K562 (cell line): ENCODE results near the gene TRNP1. TPM values are rescaled to one million over a fixed set of nuclear protein-coding genes. Genes with fewer than 3 reads are reported as not detected.
A peak's percentile ranks its signal among the peaks of the same experiment; 100 is the strongest.

Experiments
- ATAC-seq: fragments of 200-7000 bp; cut with Tn5 transposase; 3 replicates; pipeline ENCODE4 v1.9.1; 2020; ENCODE audit warnings: moderate library complexity
- BruUV-seq: library from RNA; stranded (reverse); fragments of 400-500 nt; replicated peaks from 2 replicates; lab custom pipeline; 2021; lab: Mats Ljungman, UMichigan
- CTCF ChIA-PET: fragments of 300-600 bp; formaldehyde crosslinking; extraction: SDS; loops from one replicate; lab custom pipeline; 2021; ENCODE audit warnings: low intra/inter-chr PET ratio; lab: Yijun Ruan, JAX
- POLR2A ChIA-PET: fragments of 300-600, 350-650 bp; sonication (Branson Sonifier 250); formaldehyde crosslinking; extraction: SDS; loops from one replicate; lab custom pipeline; 2021; ENCODE audit warnings: antibody characterized with exemption, inconsistent platforms; lab: Yijun Ruan, JAX
- DNase-seq, 4 experiments: peaks; one replicate each; pipeline versions ENCODE4 v3.0.0 to v3.0.0-alpha.2; 2011 to 2018; ENCODE audit warnings: low spot score in 3 of 4, mixed read lengths in 3 of 4; ENCODE audit errors: extremely low read depth in 1 of 4
- FAIRE-seq: peaks from 2 replicates; lab custom pipeline; 2011; peaks lifted over from hg19 to GRCh38; lab: Jason Lieb, UNC
- H2AFZ ChIP-seq: 2 replicates; pipeline ENCODE4 v1.6.0; 2011; ENCODE audit warnings: low read depth, low read length, control low read depth, inconsistent platforms
- H3K27ac ChIP-seq: fragments of 200-600 bp; 3 replicates; pipeline ENCODE4 v1.8.0; 2011; ENCODE audit warnings: low read depth, mild to moderate bottlenecking, control low read depth, inconsistent platforms, low read length, moderate library complexity, mixed read lengths; ENCODE audit errors: extremely low read depth
- H3K27me3 ChIP-seq, 2 experiments: fragments of 300-600 bp in 1 of 2; 2 replicates in 1 of 2; 3 replicates in 1 of 2; pipeline versions ENCODE4 v1.6.0 to v1.8.0; 2011; ENCODE audit warnings: inconsistent platforms in 2 of 2, low read length in 2 of 2, mild to moderate bottlenecking in 1 of 2, mixed read lengths in 1 of 2, moderate library complexity in 1 of 2; ENCODE audit not compliant: control insufficient read depth in 2 of 2, insufficient read depth in 2 of 2
- H3K36me3 ChIP-seq: fragments of 300-600 bp; 3 replicates; pipeline ENCODE4 v1.8.0; 2011; ENCODE audit warnings: mild to moderate bottlenecking, low read length, inconsistent platforms; ENCODE audit not compliant: control insufficient read depth, insufficient read depth
- H3K4me1 ChIP-seq, 2 experiments: fragments of 200-600 bp in 1 of 2; replicated peaks in 1 of 2; 2 replicates in 1 of 2; 3 replicates in 1 of 2; pipeline versions ENCODE4 v1.5.1 to v1.8.0; 2011; ENCODE audit warnings: inconsistent platforms in 2 of 2, low read length in 2 of 2, mild to moderate bottlenecking in 1 of 2, mixed read lengths in 1 of 2, moderate library complexity in 1 of 2; ENCODE audit not compliant: control insufficient read depth in 2 of 2, insufficient read depth in 2 of 2
- H3K4me2 ChIP-seq: 2 replicates; pipeline ENCODE4 v1.6.1; 2011; ENCODE audit warnings: low read length, control low read depth, inconsistent platforms, mixed read lengths; ENCODE audit not compliant: insufficient read depth
- H3K4me3 ChIP-seq: fragments of 200-600 bp; sonication (generic), shearing (Covaris generic); 2 replicates; pipeline ENCODE4 v1.5.1; 2016; ENCODE audit warnings: control low read depth, inconsistent platforms
- H3K79me2 ChIP-seq: fragments of 200-600 bp; 3 replicates; pipeline ENCODE4 v1.8.0; 2011; ENCODE audit warnings: low read length, inconsistent platforms; ENCODE audit not compliant: control insufficient read depth, insufficient read depth
- H3K9ac ChIP-seq, 2 experiments: 2 replicates each; pipeline versions ENCODE4 v1.6.0 to v1.6.1; 2011; ENCODE audit warnings: low read depth in 2 of 2, low read length in 2 of 2, control low read depth in 1 of 2, inconsistent platforms in 1 of 2, mild to moderate bottlenecking in 1 of 2, mixed read lengths in 1 of 2; ENCODE audit not compliant: insufficient read depth in 1 of 2
- H3K9me1 ChIP-seq: one replicate; pipeline ENCODE4 v1.6.0; 2011; ENCODE audit warnings: inconsistent platforms, mild to moderate bottlenecking, low read length, moderate library complexity; ENCODE audit not compliant: control insufficient read depth, insufficient read depth
- H3K9me3 ChIP-seq: replicated peaks from 2 replicates; pipeline ENCODE4 v1.5.1; 2011; ENCODE audit warnings: low read depth, low read length, inconsistent platforms; ENCODE audit not compliant: control insufficient read depth, insufficient read depth
- H4K20me1 ChIP-seq: replicated peaks from 2 replicates; pipeline ENCODE4 v1.6.1; 2011; ENCODE audit warnings: low read length, inconsistent platforms, mixed read lengths; ENCODE audit not compliant: control insufficient read depth, insufficient read depth
- CEBPB ChIP-seq: fragments of 450-650 bp; IDR thresholded peaks from 2 replicates; pipeline ENCODE4 v1.6.1; 2016; ENCODE audit warnings: missing genetic modification characterization, missing compliant biosample characterization
- CEBPG ChIP-seq, 3 experiments: fragments of 200-800 bp in 1 of 3; sonication (Bioruptor generic) in 1 of 3; sonication (generic) in 1 of 3; formaldehyde crosslinking in 1 of 3; IDR thresholded peaks in 2 of 3; conservative IDR thresholded peaks in 1 of 3; 2 replicates each; pipeline versions ENCODE4 v1.6.1 to v1.8.0; 2016 to 2022; ENCODE audit warnings: missing compliant biosample characterization in 2 of 3, missing genetic modification characterization in 2 of 3, mild to moderate bottlenecking in 1 of 3, missing genetic modification reagents in 1 of 3
- FOXJ2 ChIP-seq: fragments of 200-800 bp; sonication (Bioruptor generic); IDR thresholded peaks from 2 replicates; pipeline ENCODE4 v1.6.1; 2016; ENCODE audit warnings: missing genetic modification characterization, missing compliant biosample characterization
- GTF2F1 ChIP-seq: IDR thresholded peaks from 2 replicates; pipeline ENCODE4 v1.6.1; 2011; ENCODE audit warnings: low read depth, low read length, improper control_type of control experiment
- PRDM10 ChIP-seq: fragments of 450-650 bp; IDR thresholded peaks from 2 replicates; pipeline ENCODE4 v1.6.1; 2018; ENCODE audit not compliant: partially characterized antibody
- SMARCA4 ChIP-seq: fragments of 450-650 bp; IDR thresholded peaks from 2 replicates; pipeline ENCODE4 v1.6.1; 2016
- ZNF589 ChIP-seq: fragments of 200-800 bp; sonication (Bioruptor generic); IDR thresholded peaks from 2 replicates; pipeline ENCODE4 v1.6.1; 2016; ENCODE audit warnings: low read depth, missing genetic modification characterization, missing compliant biosample characterization
- WGBS: fragments of 100-300 bp; shearing (Covaris generic); methylation state at CpG from one replicate; pipeline ENCODE4 v1.1.6; 2016; ENCODE audit warnings: low coverage, mixed read lengths; ENCODE audit not compliant: insufficient coverage; ENCODE audit errors: missing lambda C conversion rate; 5-methylcytosine and 5-hydroxymethylcytosine counted together
- in situ Hi-C: fragments of 300-500 bp; cut with MboI; formaldehyde crosslinking; loops from 4 replicates; pipeline ENCODE4 v1.15.0; 2018; ENCODE audit warnings: inconsistent platforms, mixed read lengths
- intact Hi-C: fragments of 100-400 bp; cut with micrococcal nuclease; formaldehyde crosslinking; loops from 2 replicates; pipeline ENCODE4 v1.14.2; 2022
- polyA plus RNA-seq, 8 experiments: library from polyadenylated mRNA; depleted of rRNA in 4 of 8; stranded (reverse) in 5 of 8; unstranded in 3 of 8; fragments of >200 nt; fragmentation: Nextera tagmentation in 2 of 8; fragmentation: Illumina TruSeq in 1 of 8; extraction: Ambion mirVana in 2 of 8; extraction: Trizol in 1 of 8; gene quantifications; 2 replicates each; pipeline versions ENCODE4 v1.2.1 to v1.2.3, GENCODE V29; 2011 to 2014; ENCODE audit warnings: inconsistent platforms in 1 of 8, missing spikeins in 1 of 8
- total RNA-seq, 7 experiments: library from RNA; depleted of rRNA in 6 of 7; stranded (reverse); fragments of >200 nt in 6 of 7; fragmentation: Illumina TruSeq in 2 of 7; extraction: Trizol in 2 of 7; gene quantifications; 2 replicates each; pipeline versions ENCODE4 v1.2.1 to v1.2.3, GENCODE V29; 2011 to 2021; ENCODE audit warnings: low replicate concordance in 1 of 7

The TRNP1 gene
- total and polyA plus RNA-seq, 9 of the 15 experiments (the other 6 are each of a cell fraction or from before 2014, with no cell fraction given), result 0.03 to 1.3 (median 0.95) TPM

- TF ChIP-seq ZNF589 (CRISPR knock-in tag) (no peak), FOXJ2 (tag) (no peak), SMARCA4 (no peak), GTF2F1 (no peak)
These were observed 21.1 kb upstream of the TRNP1 start (continued) for GRCh38 chr1:26972390-26972789.

GRCh38 chr1:26972821-26973220 is 20.7 kb upstream of the TRNP1 start:
- no peaks in the 10 kb centered on the region for H3K79me2 ChIP-seq
- no peaks in the 10 kb centered on the region for H3K9me3 ChIP-seq
- H4K20me1 ChIP-seq, result 0 out of 2 replicates have a peak, but pooled peaks cover 4% of the 10 kb centered on the region
- FAIRE-seq (no peak), DNase-seq (no peak), ATAC-seq (no peak)
- H3K36me3 ChIP-seq, result no peaks in the 10 kb centered on the region
- H3K4me1 ChIP-seq, result peaks cover 3 to 8% of the 10 kb centered on the region in 2 experiments; a peak in 4 of 5 replicates
- BruUV-seq, result no TSS peak
- H3K9me1 ChIP-seq, result no peaks in the 10 kb centered on the region
- H3K27ac ChIP-seq, result no peak overlapping the region
- CTCF ChIA-PET, result no interaction called here
- no peak overlapping the region for H3K9ac ChIP-seq
- no peak overlapping the region for H3K4me3 ChIP-seq
- in situ Hi-C loops (no loop called here), intact Hi-C loops (no loop called here)
- H3K27me3 ChIP-seq, result peaks cover under 1 to 25% of the 10 kb centered on the region in 2 experiments; a peak in 3 of 5 replicates
- 0 out of 2 replicates have a peak, but pooled peaks have one; percentile 41 for TF ChIP-seq CEBPG (CRISPR knock-in tag; IDR thresholded peaks at IDR 0.05)
- TF ChIP-seq CEBPG (tag; conservative IDR thresholded peaks at IDR 0.05 in 1 of 2, IDR thresholded peaks at IDR 0.05 in 1 of 2), result peak in 1 of 2 experiments; percentile 49; a peak in 3 of 4 replicates
- peak; percentile 78 for TF ChIP-seq CEBPB
- no peak for TF ChIP-seq PRDM10
- no peak overlapping the region for H2AFZ ChIP-seq
- POLR2A ChIA-PET, result interaction anchor here (0.6 to 1.3 kb wide), 2 partner anchors 24 to 73 kb away, joined by 3 to 4 read pairs; partner anchors contain the start of gene GPATCH3
- H3K4me2 ChIP-seq, result no peak overlapping the region
- WGBS, result 7% methylated on average over 4 of the region's 4 CpGs
